HepG2 (cell line): ENCODE data around the gene CAMTA2. TPM values are rescaled to one million over a fixed set of nuclear protein-coding genes. Genes with fewer than 3 reads are reported as not detected.

Experiments used
- ATAC-seq: fragments of 200-7000 bp; cut with Tn5 transposase; 3 replicates; pipeline ENCODE4 v1.9.1; 2020; ENCODE audit warnings: mild to moderate bottlenecking, moderate library complexity
- BruUV-seq: library from RNA; stranded (reverse); fragments of 400-500 nt; replicated peaks from 2 replicates; lab custom pipeline; 2021; lab: Mats Ljungman, UMichigan
- CTCF ChIA-PET: fragments of 300-600 bp; formaldehyde crosslinking; extraction: SDS; loops from one replicate; lab custom pipeline; 2021; ENCODE audit warnings: low total read pairs, inconsistent platforms, low intra/inter-chr PET ratio; lab: Yijun Ruan, JAX
- POLR2A ChIA-PET: fragments of 350-600 bp; sonication (Branson Sonifier 250); formaldehyde crosslinking; loops from one replicate; lab custom pipeline; 2020; ENCODE audit warnings: antibody characterized with exemption, inconsistent platforms; lab: Yijun Ruan, JAX
- DNase-seq: peaks from one replicate; pipeline ENCODE4 v3.0.0-alpha.2; 2015; ENCODE audit warnings: low spot score
- FAIRE-seq: peaks from 3 replicates; lab custom pipeline; 2011; peaks lifted over from hg19 to GRCh38; lab: Jason Lieb, UNC
- H2AFZ ChIP-seq: one replicate; pipeline ENCODE4 v1.6.1; 2011; ENCODE audit warnings: low read length, inconsistent platforms
- H3K27ac ChIP-seq: fragments of 300-600 bp; 3 replicates; pipeline ENCODE4 v1.8.0; 2011; ENCODE audit warnings: mixed run types, mild to moderate bottlenecking, mixed read lengths, low read length, inconsistent platforms; ENCODE audit not compliant: insufficient read depth; ENCODE audit errors: extremely low read length
- H3K27me3 ChIP-seq, 2 experiments: fragments of 200-600 bp in 1 of 2; 2 replicates in 1 of 2; 3 replicates in 1 of 2; pipeline versions ENCODE4 v1.6.0 to v1.8.0; 2011; ENCODE audit warnings: low read length in 2 of 2, mild to moderate bottlenecking in 2 of 2, moderate library complexity in 2 of 2, inconsistent platforms in 1 of 2; ENCODE audit not compliant: insufficient read depth in 2 of 2, control insufficient read depth in 1 of 2
- H3K36me3 ChIP-seq, 2 experiments: fragments of 200-600 bp in 1 of 2; replicated peaks in 1 of 2; 2 replicates in 1 of 2; 3 replicates in 1 of 2; pipeline versions ENCODE4 v1.5.1 to v1.8.0; 2011; ENCODE audit warnings: low read length in 2 of 2, inconsistent platforms in 1 of 2; ENCODE audit not compliant: insufficient read depth in 2 of 2, control insufficient read depth in 1 of 2
- H3K4me1 ChIP-seq: 2 replicates; pipeline ENCODE4 v1.5.1; 2012; ENCODE audit warnings: low read length, inconsistent platforms; ENCODE audit not compliant: insufficient read depth
- H3K4me2 ChIP-seq: 2 replicates; pipeline ENCODE4 v1.6.0; 2011; ENCODE audit warnings: low read depth, low read length, inconsistent platforms
- H3K4me3 ChIP-seq, 3 experiments: fragments of 200-600 bp in 1 of 3; sonication (generic), shearing (Covaris generic) in 1 of 3; replicated peaks in 1 of 3; 2 replicates each; pipeline ENCODE4 v1.5.1; 2011 to 2016; ENCODE audit warnings: low read length in 3 of 3, inconsistent platforms in 2 of 3, low read depth in 2 of 3, mild to moderate bottlenecking in 2 of 3, control low read depth in 1 of 3, mixed read lengths in 1 of 3; ENCODE audit not compliant: insufficient read depth in 1 of 3
- H3K79me2 ChIP-seq: one replicate; pipeline ENCODE4 v1.6.1; 2011; ENCODE audit warnings: low read length, inconsistent platforms; ENCODE audit not compliant: insufficient read depth
- H3K9ac ChIP-seq: 2 replicates; pipeline ENCODE4 v1.6.0; 2011; ENCODE audit warnings: mild to moderate bottlenecking, low read depth, low read length, inconsistent platforms; ENCODE audit not compliant: insufficient read depth
- H3K9me3 ChIP-seq: 2 replicates; pipeline ENCODE4 v1.5.1; 2012; ENCODE audit warnings: mild to moderate bottlenecking, low read length
- H4K20me1 ChIP-seq: 2 replicates; pipeline ENCODE4 v1.6.0; 2011; ENCODE audit warnings: inconsistent platforms, mild to moderate bottlenecking, low read length, moderate library complexity; ENCODE audit not compliant: insufficient read depth
- DRAP1 ChIP-seq: IDR thresholded peaks from 2 replicates; pipeline ENCODE4 v1.6.1; 2016; ENCODE audit warnings: missing genetic modification reagents, missing compliant biosample characterization
- GTF3A ChIP-seq: sonication (generic); formaldehyde crosslinking; conservative IDR thresholded peaks from 2 replicates; pipeline ENCODE4 v1.4.0; 2020; ENCODE audit warnings: mild to moderate bottlenecking, missing genetic modification reagents
- HNF4G ChIP-seq, 2 experiments: sonication (generic) in 1 of 2; formaldehyde crosslinking in 1 of 2; IDR thresholded peaks; 2 replicates each; pipeline versions ENCODE4 v1.4.0 to v1.6.1; 2011 to 2020; ENCODE audit warnings: borderline replicate concordance in 2 of 2, low read depth in 2 of 2, mild to moderate bottlenecking in 2 of 2, low read length in 1 of 2, missing genetic modification reagents in 1 of 2, moderate library complexity in 1 of 2
- HOXA3 ChIP-seq: sonication (generic); formaldehyde crosslinking; IDR thresholded peaks from 2 replicates; pipeline ENCODE4 v1.5.0; 2020; ENCODE audit warnings: missing genetic modification reagents
- HOXA9 ChIP-seq: sonication (generic); formaldehyde crosslinking; IDR thresholded peaks from 2 replicates; pipeline ENCODE4 v1.8.1; 2022; ENCODE audit warnings: missing genetic modification reagents, mild to moderate bottlenecking, moderate library complexity, borderline replicate concordance
- NFKB2 ChIP-seq: sonication (generic); formaldehyde crosslinking; IDR thresholded peaks from 2 replicates; pipeline ENCODE4 v1.4.0; 2020; ENCODE audit warnings: missing genetic modification reagents, borderline replicate concordance
- NFYB ChIP-seq: sonication (generic); formaldehyde crosslinking; IDR thresholded peaks from 2 replicates; pipeline ENCODE4 v1.4.0; 2020; ENCODE audit warnings: missing genetic modification reagents
- ONECUT2 ChIP-seq: sonication (generic); formaldehyde crosslinking; IDR thresholded peaks from 2 replicates; pipeline ENCODE4 v1.4.0; 2020; ENCODE audit warnings: missing genetic modification reagents
- PATZ1 ChIP-seq: sonication (generic); formaldehyde crosslinking; IDR thresholded peaks from 2 replicates; pipeline ENCODE4 v1.4.0; 2020; ENCODE audit warnings: missing genetic modification reagents
- PREB ChIP-seq: sonication (generic); formaldehyde crosslinking; IDR thresholded peaks from 2 replicates; pipeline ENCODE4 v1.4.0; 2020; ENCODE audit warnings: missing genetic modification reagents
- REPIN1 ChIP-seq: sonication (generic); formaldehyde crosslinking; IDR thresholded peaks from 2 replicates; pipeline ENCODE4 v1.8.0; 2022; ENCODE audit warnings: missing genetic modification reagents, low read depth, mild to moderate bottlenecking, borderline replicate concordance
- SNRNP70 ChIP-seq: fragments of 200-400 bp; formaldehyde crosslinking; IDR thresholded peaks from 2 replicates; pipeline ENCODE4 v1.6.1; 2017; ENCODE audit warnings: mild to moderate bottlenecking, low read depth, low read length, moderate library complexity
- TBL1XR1 ChIP-seq: fragments of 150-350 bp; IDR thresholded peaks from 2 replicates; pipeline ENCODE4 v1.6.1; 2014; ENCODE audit warnings: borderline replicate concordance, low read length; ENCODE audit not compliant: partially characterized antibody
- TGIF2 ChIP-seq: IDR thresholded peaks from 2 replicates; pipeline ENCODE4 v1.6.1; 2016; ENCODE audit warnings: control low read depth, missing compliant biosample characterization
- ZNF205 ChIP-seq: IDR thresholded peaks from 2 replicates; pipeline ENCODE4 v1.6.1; 2018; ENCODE audit warnings: missing biosample characterization, missing genetic modification reagents
- ZNF207 ChIP-seq: fragments of 450-650 bp; IDR thresholded peaks from 2 replicates; pipeline ENCODE4 v1.6.1; 2016; ENCODE audit warnings: antibody characterized with exemption, borderline replicate concordance
- ZNF570 ChIP-seq: sonication (generic); formaldehyde crosslinking; IDR thresholded peaks from 2 replicates; pipeline ENCODE4 v1.4.0; 2020; ENCODE audit warnings: mild to moderate bottlenecking, missing genetic modification reagents, borderline replicate concordance
- ZSCAN9 ChIP-seq: IDR thresholded peaks from 2 replicates; pipeline ENCODE4 v1.6.1; 2016; ENCODE audit warnings: borderline replicate concordance
- WGBS: methylation state at CpG from one replicate; pipeline ENCODE4 v1.1.6; 2017; ENCODE audit warnings: low lambda C conversion rate; 5-methylcytosine and 5-hydroxymethylcytosine counted together
- in situ Hi-C: cut with HindIII; loops from 2 replicates; pipeline ENCODE4 v1.10.0; 2017; ENCODE audit warnings: low pct_unique_long_range_greater_than_20kb; ENCODE audit not compliant: extremely low pct_ligation_motif_present
- intact Hi-C: fragments of 100-400 bp; cut with micrococcal nuclease; formaldehyde crosslinking; loops from one replicate; pipeline ENCODE4 v1.10.0; 2022; ENCODE audit not compliant: unreplicated experiment
- polyA plus RNA-seq, 8 experiments: library from polyadenylated mRNA; depleted of rRNA in 3 of 8; stranded (reverse) in 7 of 8; unstranded in 1 of 8; fragments of >200 nt; fragmentation: Illumina TruSeq in 4 of 8; extraction: Trizol in 4 of 8; gene quantifications; 2 replicates each; pipeline versions ENCODE4 v1.2.1 to v1.2.3, GENCODE V29; 2011 to 2016; ENCODE audit warnings: low read depth in 4 of 8, missing spikeins in 1 of 8, mixed read lengths in 1 of 8; ENCODE audit not compliant: insufficient read depth in 1 of 8
- total RNA-seq, 5 experiments: library from RNA; depleted of rRNA; stranded (reverse); fragments of >200 nt; fragmentation: Illumina TruSeq; extraction: Trizol; gene quantifications; 2 replicates each; pipeline ENCODE4 v1.2.3, GENCODE V29; 2016; ENCODE audit warnings: low read depth in 1 of 5

Gene CAMTA2
- total and polyA plus RNA-seq, 2 of the 13 experiments (the other 11 are each of a cell fraction or from before 2014, with no cell fraction given): 4.1 to 7.1 TPM

GRCh38 chr17:4949321-4950074, 38.0 kb downstream of the CAMTA2 start:
- CTCF ChIA-PET: no interaction called here
- Histone ChIP-seq H3K4me1 (peaks cover 59% of the 10 kb centered on the region), H3K9ac (peak overlapping the region; percentile 84), H3K4me3 (peak overlapping the region; percentile 70 to 100 (median 93)), H3K36me3 (peaks cover 10 to 23% of the 10 kb centered on the region in 2 experiments), H2AFZ (no peak overlapping the region), H3K27ac (peak overlapping the region; percentile 99), H4K20me1 (peaks cover 31% of the 10 kb centered on the region), H3K4me2 (peak overlapping the region; percentile 84), H3K79me2 (peaks cover 48% of the 10 kb centered on the region), H3K9me3 (no peaks in the 10 kb centered on the region), H3K27me3 (no peaks in the 10 kb centered on the region; a peak in 1 of 5 replicates)
- WGBS: 2% methylated on average over 13 of the region's 75 CpGs
- FAIRE-seq (no peak), DNase-seq (peak; percentile 82), ATAC-seq (peak; percentile 39)
- POLR2A ChIA-PET: interaction anchor here (2.1 to 10.0 kb wide), 4 partner anchors 10 to 48 kb away, joined by 8 to 273 read pairs (median 56); partner anchors contain the start of genes INCA1, KIF1C, RNF167 and SLC25A11
- BruUV-seq: no TSS peak
- in situ Hi-C loops (no loop called here), intact Hi-C loops (loop anchor here (1.0 to 5.0 kb wide), 2 partner anchors 18 to 42 kb away; partner anchors contain the start of gene SPAG7)
- TF ChIP-seq NFKB2 (CRISPR knock-in tag): peak; percentile 69
- TF ChIP-seq HOXA3: peak; percentile 26
- TF ChIP-seq HNF4G (IDR thresholded peaks at IDR 0.05; ENCODE audit: borderline replicate concordance, low read depth, low read length): peak; percentile 38; the same call in 1 of the 2 replicates
- TF ChIP-seq HNF4G (CRISPR knock-in tag; IDR thresholded peaks at IDR 0.05; ENCODE audit: borderline replicate concordance, low read depth): no peak
- TF ChIP-seq NFYB: no peak
- no peak for TF ChIP-seq ZNF207
- TF ChIP-seq GTF3A (CRISPR knock-in tag): no peak
- peak; percentile 41 for TF ChIP-seq TBL1XR1
- 0 out of 2 replicates have a peak, but pooled peaks have one; percentile 23 for TF ChIP-seq ZNF205
- no peak for TF ChIP-seq DRAP1
- no peak for TF ChIP-seq ZNF570 (CRISPR knock-in tag)
- no peak for TF ChIP-seq SNRNP70
- TF ChIP-seq REPIN1 (CRISPR knock-in tag): 0 out of 2 replicates have a peak, but pooled peaks have one; percentile 10
- TF ChIP-seq ZSCAN9 (CRISPR knock-in tag): no peak; the same call in 1 of the 2 replicates
- peak; percentile 51; the same call in 1 of the 2 replicates for TF ChIP-seq TGIF2 (CRISPR knock-in tag)
- no peak; the same call in 1 of the 2 replicates for TF ChIP-seq HOXA9
- TF ChIP-seq ONECUT2 (CRISPR knock-in tag): no peak
- TF ChIP-seq PREB (CRISPR knock-in tag): no peak
- TF ChIP-seq PATZ1: peak; percentile 86; the same call in 1 of the 2 replicates
